UCSD-AML1 (cell line): ENCODE measurements around the gene MAP3K20.

Experiments used
- DNase-seq: peaks from one replicate; lab custom pipeline; 2025; ENCODE audit not compliant: unreplicated experiment; lab: John Stamatoyannopoulos, UW

The MAP3K20 gene

GRCh38 chr2:173050684-173051083, 25.0 kb upstream of the MAP3K20 start:
- no peak for DNase-seq

- DNase-seq = no peak
Observed at GRCh38 chr2:173051463-173052215, 24.0 kb upstream of the MAP3K20 start.

GRCh38 chr2:173053043-173053699, 22.5 kb upstream of the MAP3K20 start:
- no peak for DNase-seq

- DNase-seq = no peak
Observed at GRCh38 chr2:173054466-173054865, 21.2 kb upstream of the MAP3K20 start.

GRCh38 chr2:173056705-173057364, 18.8 kb upstream of the MAP3K20 start:
- no peak for DNase-seq

- DNase-seq = no peak
Observed at GRCh38 chr2:173058097-173058496, 17.5 kb upstream of the MAP3K20 start.

GRCh38 chr2:173058673-173059072, 17.0 kb upstream of the MAP3K20 start:
- no peak for DNase-seq

- no peak for DNase-seq
Observed at GRCh38 chr2:173059292-173059691, 16.4 kb upstream of the MAP3K20 start.

- no peak for DNase-seq
Observed at GRCh38 chr2:173059971-173060461, 15.6 kb upstream of the MAP3K20 start.

GRCh38 chr2:173062801-173063200, 12.8 kb upstream of the MAP3K20 start:
- DNase-seq = no peak

- no peak for DNase-seq
Observed at GRCh38 chr2:173064151-173064805, 11.4 kb upstream of the MAP3K20 start.

GRCh38 chr2:173066887-173067676, 8.6 kb upstream of the MAP3K20 start:
- DNase-seq = no peak

- no peak for DNase-seq
Observed at GRCh38 chr2:173075056-173075780, 428 bp upstream of the MAP3K20 start.

GRCh38 chr2:173076581-173077345, 1.1 kb downstream of the MAP3K20 start:
- peak; percentile 75 for DNase-seq

GRCh38 chr2:173077506-173078177, 2.0 kb downstream of the MAP3K20 start:
- DNase-seq = no peak

GRCh38 chr2:173079141-173079540, 3.5 kb downstream of the MAP3K20 start:
- no peak for DNase-seq

- DNase-seq = no peak
Observed at GRCh38 chr2:173079973-173080860, 4.6 kb downstream of the MAP3K20 start.
